ENCODE data around the gene FTL.
A peak's percentile ranks its signal among the peaks of the same experiment; 100 is the strongest.

The FTL gene

GRCh38 chr19:48994035-48994386 lies 28.9 kb downstream of the FTL start:
- Histone ChIP-seq H3K27me3 (ENCODE audit: insufficient read depth, poor library complexity, severe bottlenecking) (no peaks in the 10 kb centered on the region), H3K27ac (ENCODE audit: poor library complexity, severe bottlenecking) (peak overlapping the region; percentile 70), H3K36me3 (ENCODE audit: low read depth) (peaks cover 11% of the 10 kb centered on the region), H3K4me3 (ENCODE audit: severe bottlenecking) (peak overlapping the region; percentile 51), H3K9me3 (ENCODE audit: severe bottlenecking) (no peaks in the 10 kb centered on the region), H3K4me1 (ENCODE audit: insufficient read depth, poor library complexity, severe bottlenecking) (peaks cover 7% of the 10 kb centered on the region)
- no peak for TF ChIP-seq CTCF (IDR thresholded peaks at IDR 0.05; ENCODE audit: poor library complexity, severe bottlenecking)
- DNase-seq (ENCODE audit: low spot score): no peak
- ATAC-seq (ENCODE audit: low read depth): no peak

- Histone ChIP-seq H3K4me1 (ENCODE audit: insufficient read depth, poor library complexity, severe bottlenecking) (peaks cover 7% of the 10 kb centered on the region), H3K27me3 (ENCODE audit: insufficient read depth, poor library complexity, severe bottlenecking) (no peaks in the 10 kb centered on the region), H3K27ac (ENCODE audit: poor library complexity, severe bottlenecking) (no peak overlapping the region), H3K9me3 (ENCODE audit: severe bottlenecking) (no peaks in the 10 kb centered on the region), H3K36me3 (ENCODE audit: low read depth) (peaks cover 33% of the 10 kb centered on the region), H3K4me3 (ENCODE audit: severe bottlenecking) (no peak overlapping the region)
- DNase-seq (ENCODE audit: low spot score) (no peak), ATAC-seq (ENCODE audit: low read depth) (no peak)
- peak; percentile 45 for TF ChIP-seq CTCF (IDR thresholded peaks at IDR 0.05; ENCODE audit: poor library complexity, severe bottlenecking)
Measured at GRCh38 chr19:48997972-48998371, 32.9 kb downstream of the FTL start.

GRCh38 chr19:48999481-49000325 lies 34.6 kb downstream of the FTL start:
- peak; percentile 80 for ATAC-seq (ENCODE audit: low read depth)
- no peak for DNase-seq (ENCODE audit: low spot score)
- peaks cover 51% of the 10 kb centered on the region for H3K36me3 ChIP-seq (ENCODE audit: low read depth)

GRCh38 chr19:49004133-49004532 lies 39.0 kb downstream of the FTL start:
- Histone ChIP-seq H3K36me3 (ENCODE audit: low read depth) (peaks cover 81% of the 10 kb centered on the region), H3K9me3 (ENCODE audit: severe bottlenecking) (no peaks in the 10 kb centered on the region), H3K4me3 (ENCODE audit: severe bottlenecking) (no peak overlapping the region), H3K27ac (ENCODE audit: poor library complexity, severe bottlenecking) (no peak overlapping the region), H3K4me1 (ENCODE audit: insufficient read depth, poor library complexity, severe bottlenecking) (no peaks in the 10 kb centered on the region), H3K27me3 (ENCODE audit: insufficient read depth, poor library complexity, severe bottlenecking) (no peaks in the 10 kb centered on the region)
- DNase-seq (ENCODE audit: low spot score): no peak
- TF ChIP-seq CTCF (IDR thresholded peaks at IDR 0.05; ENCODE audit: poor library complexity, severe bottlenecking): no peak
- ATAC-seq (ENCODE audit: low read depth): no peak

More at GRCh38 chr19:48999481-49000325, 34.6 kb downstream of the FTL start:
- Histone ChIP-seq H3K4me1 (ENCODE audit: insufficient read depth, poor library complexity, severe bottlenecking) (peaks cover 5% of the 10 kb centered on the region), H3K27ac (ENCODE audit: poor library complexity, severe bottlenecking) (no peak overlapping the region), H3K27me3 (ENCODE audit: insufficient read depth, poor library complexity, severe bottlenecking) (no peaks in the 10 kb centered on the region), H3K9me3 (ENCODE audit: severe bottlenecking) (no peaks in the 10 kb centered on the region), H3K4me3 (ENCODE audit: severe bottlenecking) (no peak overlapping the region)
- TF ChIP-seq CTCF (IDR thresholded peaks at IDR 0.05; ENCODE audit: poor library complexity, severe bottlenecking): peak; percentile 65
